Muscle of leg (tissue), 16 donors: Measurements from ENCODE around the gene TESK1. TPM values are rescaled to one million over a fixed set of nuclear protein-coding genes. Genes with fewer than 3 reads are reported as not detected.

Source experiments
- DNase-seq: peaks from one replicate; pipeline ENCODE4 v3.0.0; 2013
- H3K27ac ChIP-seq: one replicate; pipeline ENCODE4 v1.5.1; 2013; ENCODE audit warnings: mild to moderate bottlenecking, low read length, control low read depth
- H3K27me3 ChIP-seq: one replicate; pipeline ENCODE4 v1.6.1; 2013; ENCODE audit warnings: low read length; ENCODE audit not compliant: control insufficient read depth, insufficient read depth
- H3K36me3 ChIP-seq: one replicate; pipeline ENCODE4 v1.6.1; 2013; ENCODE audit warnings: low read length; ENCODE audit not compliant: control insufficient read depth, insufficient read depth
- H3K4me1 ChIP-seq: one replicate; pipeline ENCODE4 v1.6.1; 2013; ENCODE audit warnings: low read length; ENCODE audit not compliant: control insufficient read depth, insufficient read depth
- H3K4me3 ChIP-seq: one replicate; pipeline ENCODE4 v1.5.1; 2013; ENCODE audit warnings: low read length, control low read depth
- H3K9me3 ChIP-seq: replicated peaks from 2 replicates; pipeline ENCODE4 v1.6.1; 2013; ENCODE audit warnings: low read depth, low read length; ENCODE audit not compliant: control insufficient read depth
- WGBS: methylation state at CpG from one replicate; pipeline ENCODE4 v1.1.5; 2013; ENCODE audit warnings: missing lambda C conversion rate; ENCODE audit not compliant: insufficient coverage; 5-methylcytosine and 5-hydroxymethylcytosine counted together
- long read RNA-seq, 11 donors: transcript quantifications; one replicate each; lab custom pipeline, GENCODE V29; 2026
- polyA plus RNA-seq, 8 donors: library from polyadenylated mRNA; unstranded; fragments of 120-200 nt; gene quantifications; one replicate each; pipeline versions ENCODE4 v1.2.1 to v1.2.3, GENCODE V29; 2013; ENCODE audit warnings: inconsistent platforms in 1 of 8, low replicate concordance in 1 of 8; ENCODE audit not compliant: insufficient read length in 8 of 8, insufficient read depth in 1 of 8
- total RNA-seq: library from RNA; stranded (reverse); fragments of 120-200 nt; gene quantifications from one replicate; pipeline ENCODE4 v1.2.4, GENCODE V29; 2013

TESK1 gene
- total RNA-seq (12.8 TPM), polyA plus RNA-seq (10 to 100 TPM; 29.2 to 47.3 (median 39.9) TPM)
- long read RNA-seq, donor 1, transcript TESK1-201 (10 exons, 2,421 nt) = major isoform, 5 of 6 reads
- long read RNA-seq, donor 1, partial matches to known transcripts = 0 of 6 reads
- long read RNA-seq, donor 1, other reads (novel, unspliced or antisense) = 0 of 6 reads
- long read RNA-seq, donor 2 = 0 reads
- long read RNA-seq, donor 3, transcript TESK1-201 (10 exons, 2,421 nt) = major isoform, 8 of 15 reads
- long read RNA-seq, donor 3, partial matches to known transcripts = 5 of 15 reads
- long read RNA-seq, donor 3, other reads (novel, unspliced or antisense) = 0 of 15 reads
- long read RNA-seq, donor 4, transcript TESK1-201 (10 exons, 2,421 nt) = major isoform, 9 of 15 reads
- long read RNA-seq, donor 4, partial matches to known transcripts = 5 of 15 reads
- long read RNA-seq, donor 4, other reads (novel, unspliced or antisense) = 0 of 15 reads
- long read RNA-seq, donor 5, transcript TESK1-201 (10 exons, 2,421 nt) = major isoform, 16 of 17 reads
- long read RNA-seq, donor 5, partial matches to known transcripts = 0 of 17 reads
- long read RNA-seq, donor 5, other reads (novel, unspliced or antisense) = 0 of 17 reads
- long read RNA-seq, donor 6, transcript TESK1-201 (10 exons, 2,421 nt) = major isoform, 10 of 19 reads
- long read RNA-seq, donor 6, partial matches to known transcripts = 7 of 19 reads
- long read RNA-seq, donor 6, other reads (novel, unspliced or antisense) = 0 of 19 reads
- long read RNA-seq, donor 7, transcript TESK1-201 (10 exons, 2,421 nt) = major isoform, 7 of 20 reads
- long read RNA-seq, donor 7, partial matches to known transcripts = 13 of 20 reads
- long read RNA-seq, donor 7, other reads (novel, unspliced or antisense) = 0 of 20 reads
- long read RNA-seq, donor 8, transcript TESK1-201 (10 exons, 2,421 nt) = major isoform, 8 of 26 reads
- long read RNA-seq, donor 8, partial matches to known transcripts = 18 of 26 reads
- long read RNA-seq, donor 8, other reads (novel, unspliced or antisense) = 0 of 26 reads
- long read RNA-seq, donor 9, partial matches to known transcripts = 0 of 2 reads
- long read RNA-seq, donor 9, other reads (novel, unspliced or antisense) = 0 of 2 reads
- long read RNA-seq, donor 10, transcript TESK1-201 (10 exons, 2,421 nt) = major isoform, 11 of 35 reads
- long read RNA-seq, donor 10, partial matches to known transcripts = 22 of 35 reads
- long read RNA-seq, donor 10, other reads (novel, unspliced or antisense) = 0 of 35 reads
- long read RNA-seq, donor 11, partial matches to known transcripts = 0 of 4 reads
- long read RNA-seq, donor 11, other reads (novel, unspliced or antisense) = 0 of 4 reads

GRCh38 chr9:35604578-35605350 is at the start of gene TESK1:
TSS of gene TESK1 (plus strand) at chr9:35605262. CDS start at chr9:35605620, 358 bp downstream.
- H3K4me1 ChIP-seq = peaks cover 55% of the 10 kb centered on the region
- WGBS = under 1% methylated on average over 53 of the region's 55 CpGs

DNA sequence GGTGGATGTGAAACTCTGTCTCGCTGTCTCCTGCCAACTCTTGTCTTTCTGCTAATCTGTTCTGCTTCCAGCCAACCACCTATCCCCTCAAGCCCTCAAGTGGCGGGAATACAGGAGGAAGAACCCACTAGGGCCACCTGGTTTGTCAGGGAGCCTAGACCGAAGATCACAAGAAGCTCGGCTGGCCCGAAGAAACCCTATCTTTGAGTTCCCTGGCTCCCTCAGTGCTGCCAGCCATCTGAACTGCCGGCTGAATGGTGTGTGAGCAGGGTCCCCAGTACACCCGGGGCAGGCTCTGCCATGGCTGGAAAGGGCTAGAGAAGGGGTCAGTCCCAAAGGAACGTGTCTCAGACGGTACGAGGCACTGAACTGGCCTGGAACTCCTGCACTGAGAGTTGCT is 49.2 kb upstream of the TESK1 start:
- no peak overlapping the region for H3K4me3 ChIP-seq
- no peak overlapping the region for H3K27ac ChIP-seq
- no peak for DNase-seq
- peaks cover 69% of the 10 kb centered on the region for H3K36me3 ChIP-seq
- no peaks in the 10 kb centered on the region for H3K27me3 ChIP-seq
- no peaks in the 10 kb centered on the region for H3K9me3 ChIP-seq
- H3K4me1 ChIP-seq = peaks cover 32% of the 10 kb centered on the region
- WGBS = 88% methylated on average over 10 of the region's 10 CpGs

More at GRCh38 chr9:35604578-35605350, at the start of gene TESK1:
- H3K36me3 ChIP-seq = peaks cover 32% of the 10 kb centered on the region
- DNase-seq = peak; percentile 79
- H3K27me3 ChIP-seq = no peaks in the 10 kb centered on the region
- H3K9me3 ChIP-seq = no peaks in the 10 kb centered on the region
- H3K27ac ChIP-seq = peak within 1 kb of the TSS; percentile 97
- H3K4me3 ChIP-seq = peak within 1 kb of the TSS; percentile 67

DNA sequence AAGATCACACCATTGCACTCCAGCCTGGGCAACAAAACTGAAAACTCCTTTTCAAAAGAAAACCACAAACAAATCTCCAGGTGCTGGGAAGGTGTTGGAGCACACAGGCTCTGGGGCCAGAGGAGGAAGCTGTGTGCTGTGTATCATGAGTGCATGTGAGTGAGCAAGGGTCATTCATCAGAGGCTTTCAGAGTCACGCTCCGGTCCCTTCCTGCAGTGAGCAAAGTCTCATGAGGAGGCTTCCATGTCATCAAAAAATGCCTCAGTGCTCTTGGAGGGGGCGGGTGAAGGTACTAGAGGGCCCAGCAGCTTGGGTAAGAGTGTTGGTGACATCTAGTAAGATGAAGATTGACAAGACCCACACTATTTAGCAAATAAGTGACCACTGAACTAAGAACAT is 48.3 kb upstream of the TESK1 start:
- Histone ChIP-seq H3K9me3 (no peaks in the 10 kb centered on the region), H3K4me1 (peaks cover 40% of the 10 kb centered on the region), H3K27me3 (no peaks in the 10 kb centered on the region), H3K36me3 (peaks cover 74% of the 10 kb centered on the region), H3K27ac (no peak overlapping the region), H3K4me3 (no peak overlapping the region)
- WGBS = 94% methylated on average over 3 of the region's 3 CpGs
- DNase-seq = no peak

DNA sequence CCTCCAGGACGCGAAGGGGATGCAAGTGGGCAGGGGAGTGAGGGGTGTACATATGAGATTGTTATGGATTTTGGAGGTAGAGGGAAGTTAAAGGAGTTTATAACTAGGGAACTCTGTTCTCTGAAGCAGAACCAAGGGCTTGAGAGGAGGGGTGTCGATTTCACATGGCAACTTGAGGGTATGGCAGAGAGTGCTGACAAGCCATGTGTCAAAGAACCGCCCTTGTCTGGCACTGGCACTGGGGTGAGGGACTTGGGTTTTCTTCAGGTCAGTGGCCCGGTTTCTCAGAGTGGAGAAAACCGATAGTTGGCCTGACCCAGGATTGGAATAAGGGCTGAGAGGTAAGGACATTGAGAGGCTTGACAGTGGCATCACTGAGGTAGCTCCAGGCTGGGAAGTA is 47.7 kb upstream of the TESK1 start:
- no peaks in the 10 kb centered on the region for H3K9me3 ChIP-seq
- WGBS = 84% methylated on average over 5 of the region's 6 CpGs
- H3K27ac ChIP-seq = no peak overlapping the region
- no peaks in the 10 kb centered on the region for H3K27me3 ChIP-seq
- peaks cover 79% of the 10 kb centered on the region for H3K36me3 ChIP-seq
- DNase-seq = no peak
- no peak overlapping the region for H3K4me3 ChIP-seq
- H3K4me1 ChIP-seq = peaks cover 41% of the 10 kb centered on the region

GRCh38 chr9:35558185-35558584 is 46.9 kb upstream of the TESK1 start:
- no peak overlapping the region for H3K27ac ChIP-seq
- DNase-seq = no peak
- H3K4me3 ChIP-seq = no peak overlapping the region
- H3K9me3 ChIP-seq = no peaks in the 10 kb centered on the region
- H3K4me1 ChIP-seq = peaks cover 42% of the 10 kb centered on the region
- 89% methylated on average over 4 of the region's 11 CpGs for WGBS
- peaks cover 88% of the 10 kb centered on the region for H3K36me3 ChIP-seq
- H3K27me3 ChIP-seq = no peaks in the 10 kb centered on the region

DNA sequence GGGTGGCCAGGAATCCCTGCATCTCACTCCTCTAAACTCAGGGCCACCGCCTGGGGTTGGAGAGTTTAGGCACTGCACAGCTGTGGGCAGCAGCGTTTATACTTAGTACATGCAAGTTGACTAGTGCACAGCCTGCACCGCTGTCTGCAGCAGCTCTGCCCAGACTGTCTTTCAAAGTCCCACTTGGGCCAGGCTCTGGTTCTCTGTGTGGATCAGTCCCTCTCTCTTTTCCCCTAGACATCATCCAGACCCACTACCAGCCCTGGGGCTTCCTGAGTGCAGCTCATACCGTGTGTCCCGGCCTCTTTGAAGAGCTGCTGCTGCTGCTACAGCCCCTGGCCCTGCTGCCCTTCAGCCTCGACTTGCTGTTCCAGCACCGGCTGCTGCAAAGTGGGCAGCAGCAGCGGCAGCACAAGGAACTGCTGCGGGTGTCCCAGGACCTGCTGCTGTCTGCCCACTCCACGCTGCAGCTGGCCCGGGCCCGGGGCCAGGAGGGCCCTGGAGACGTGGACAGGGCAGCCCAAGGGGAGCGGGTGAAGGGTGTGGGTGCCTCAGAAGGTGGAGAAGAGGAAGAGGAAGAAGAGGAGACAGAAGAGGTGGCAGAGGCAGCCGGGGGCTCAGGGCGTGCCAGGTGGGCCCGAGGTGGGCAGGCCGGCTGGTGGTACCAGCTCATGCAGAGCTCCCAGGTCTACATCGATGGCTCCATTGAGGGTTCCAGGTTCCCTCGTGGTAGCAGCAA is 45.1 kb upstream of the TESK1 start:
- 81% methylated on average over 16 of the region's 20 CpGs for WGBS
- Histone ChIP-seq H3K4me1 (peaks cover 51% of the 10 kb centered on the region), H3K4me3 (no peak overlapping the region), H3K36me3 (peaks cover 82% of the 10 kb centered on the region), H3K27me3 (no peaks in the 10 kb centered on the region), H3K27ac (no peak overlapping the region), H3K9me3 (no peaks in the 10 kb centered on the region)
- no peak for DNase-seq

DNA sequence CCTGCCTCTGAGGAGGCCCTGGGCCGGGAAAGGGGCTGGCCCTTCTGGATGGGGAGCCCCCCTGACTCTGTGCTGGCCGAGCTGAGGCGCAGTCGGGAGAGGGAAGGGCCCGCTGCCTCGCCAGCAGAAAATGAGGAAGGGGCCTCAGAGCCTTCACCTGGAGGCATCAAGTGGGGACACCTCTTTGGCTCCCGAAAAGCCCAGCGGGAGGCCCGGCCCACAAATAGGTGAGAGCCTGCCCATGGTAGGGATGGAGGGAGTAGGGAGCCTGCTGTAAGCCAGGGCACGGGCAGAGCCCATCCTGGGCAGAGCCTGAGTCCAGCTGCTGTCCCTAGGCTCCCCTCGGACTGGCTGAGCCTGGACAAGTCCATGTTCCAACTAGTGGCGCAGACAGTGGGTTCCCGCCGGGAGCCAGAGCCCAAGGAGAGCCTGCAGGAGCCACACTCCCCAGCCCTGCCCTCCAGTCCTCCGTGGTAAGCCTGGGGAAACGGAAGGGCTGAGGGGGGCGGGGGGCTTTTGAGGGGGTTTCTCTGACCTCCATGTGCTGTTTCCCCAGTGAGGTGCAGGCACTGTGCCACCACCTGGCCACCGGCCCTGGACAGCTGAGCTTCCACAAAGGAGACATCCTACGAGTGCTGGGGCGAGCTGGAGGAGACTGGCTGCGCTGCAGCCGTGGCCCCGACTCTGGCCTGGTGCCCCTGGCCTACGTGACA is 44.3 kb upstream of the TESK1 start:
- WGBS = 64% methylated on average over 16 of the region's 24 CpGs
- no peak for DNase-seq
- H3K27ac ChIP-seq = peak overlapping the region; percentile 65
- peaks cover 74% of the 10 kb centered on the region for H3K36me3 ChIP-seq
- no peaks in the 10 kb centered on the region for H3K9me3 ChIP-seq
- peaks cover 56% of the 10 kb centered on the region for H3K4me1 ChIP-seq
- no peak overlapping the region for H3K4me3 ChIP-seq
- no peaks in the 10 kb centered on the region for H3K27me3 ChIP-seq

DNA sequence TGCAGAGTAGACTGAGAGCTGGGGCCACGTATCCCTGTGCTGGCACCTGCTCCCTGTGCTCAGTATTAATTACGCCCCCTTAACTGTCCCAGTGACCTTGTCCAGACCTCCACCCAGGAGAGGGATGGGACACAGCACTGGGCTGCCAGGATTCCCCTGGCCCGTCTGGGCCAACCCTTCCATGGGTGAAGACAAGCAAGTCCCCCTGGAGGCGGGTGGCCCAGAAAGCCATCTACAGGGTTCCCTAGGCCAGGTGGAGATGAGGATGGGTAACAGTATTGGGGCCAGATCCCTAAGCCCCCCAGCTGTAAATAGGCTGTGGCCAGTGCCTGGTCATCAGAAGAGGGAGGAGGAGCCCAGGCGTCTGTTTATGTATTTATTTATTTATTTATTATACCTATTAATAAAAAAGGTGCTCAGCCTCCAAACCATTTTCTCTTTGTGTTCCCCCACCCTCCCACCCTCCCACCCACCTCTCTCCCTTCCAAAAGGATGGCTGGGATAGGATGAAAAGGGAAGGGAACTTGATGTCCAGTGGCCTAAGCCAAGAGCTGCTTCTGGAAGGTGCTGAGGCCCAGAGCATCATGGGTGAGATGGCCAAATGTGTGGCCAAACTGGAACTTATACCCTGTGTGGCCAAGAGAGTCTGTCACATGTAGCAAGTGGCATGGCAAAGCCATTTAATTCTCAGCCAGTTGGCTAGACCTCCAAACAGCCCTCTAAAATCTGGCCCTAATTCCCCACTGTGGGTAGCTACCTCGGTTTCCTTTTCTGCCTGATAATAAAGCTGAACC is 43.4 kb upstream of the TESK1 start:
- Histone ChIP-seq H3K27me3 (no peaks in the 10 kb centered on the region), H3K36me3 (peaks cover 65% of the 10 kb centered on the region), H3K4me3 (no peak overlapping the region), H3K27ac (peak overlapping the region; percentile 65), H3K9me3 (no peaks in the 10 kb centered on the region), H3K4me1 (peaks cover 65% of the 10 kb centered on the region)
- 81% methylated on average over 2 of the region's 6 CpGs for WGBS
- DNase-seq = no peak
